Adrenal gland (tissue), 12 donors: Measurements from ENCODE around the gene DAB2. TPM values are rescaled to one million over a fixed set of nuclear protein-coding genes. Genes with fewer than 3 reads are reported as not detected.
A peak's percentile ranks its signal among the peaks of the same experiment; 100 is the strongest.

Experiments used
- DNase-seq, 7 donors: peaks; one replicate each; pipeline ENCODE4 v3.0.0-alpha.2; 2019 to 2020
- H3K27ac ChIP-seq, 5 donors: fragments of 200-600 bp; sonication (generic) in 4 of 5; 1 replicate in 3 of 5; 2 replicates in 2 of 5; pipeline versions ENCODE4 v1.5.1 to v1.8.0; 2016 to 2020; ENCODE audit warnings: mild to moderate bottlenecking in 1 of 5
- H3K27me3 ChIP-seq: fragments of 200-600 bp; 2 replicates; pipeline ENCODE4 v1.8.0; 2021
- H3K36me3 ChIP-seq, 2 donors: fragments of 200-600 bp; replicated peaks in 1 of 2; 1 replicate in 1 of 2; 2 replicates in 1 of 2; pipeline versions ENCODE4 v1.5.1 to v1.8.0; 2018 to 2022
- H3K4me1 ChIP-seq, 2 donors: fragments of 200-600 bp; replicated peaks in 1 of 2; 1 replicate in 1 of 2; 2 replicates in 1 of 2; pipeline versions ENCODE4 v1.5.1 to v1.8.0; 2018 to 2021
- H3K4me3 ChIP-seq, 4 donors: fragments of 200-600 bp; sonication (generic) in 3 of 4; one replicate each; pipeline ENCODE4 v1.5.1; 2016 to 2018
- H3K9me3 ChIP-seq, 3 donors: fragments of 200-600 bp; sonication (generic) in 1 of 3; replicated peaks in 1 of 3; 1 replicate in 2 of 3; 2 replicates in 1 of 3; pipeline versions ENCODE4 v1.5.1 to v1.8.0; 2016 to 2021
- CTCF ChIP-seq, 6 experiments: fragments of 450-650 bp in 4 of 6; fragments of 200-600 bp in 2 of 6; sonication (generic) in 1 of 6; IDR thresholded peaks; 1 replicate in 5 of 6; 2 replicates in 1 of 6; pipeline versions ENCODE4 v1.5.1 to v1.8.0; 2016 to 2021; ENCODE audit warnings: antibody characterized with exemption in 6 of 6, mild to moderate bottlenecking in 2 of 6, moderate library complexity in 1 of 6
- POLR2A ChIP-seq, 2 donors: fragments of 450-650 bp; IDR thresholded peaks; one replicate each; pipeline ENCODE4 v1.6.1; 2017; ENCODE audit warnings: antibody characterized with exemption in 2 of 2, mild to moderate bottlenecking in 2 of 2, moderate library complexity in 1 of 2
- WGBS, 4 donors: extraction: QIAGEN DNeasy Blood & Tissue Kit in 2 of 4; methylation state at CpG; one replicate each; pipeline versions ENCODE4 v1.1.5 to v1.1.7; 2013 to 2017; 5-methylcytosine and 5-hydroxymethylcytosine counted together
- intact Hi-C, 2 donors: fragments of 100-400 bp; cut with DNase I; formaldehyde crosslinking; loops; one replicate each; pipeline versions ENCODE4 v1.14.1 to v1.15.0; 2022 to 2023
- polyA plus RNA-seq, 3 donors: library from polyadenylated mRNA; stranded (reverse); fragments of 200-250 nt in 2 of 3; fragments of 350-450 nt in 1 of 3; fragmentation: Illumina TruSeq in 1 of 3; extraction: RNeasy Lipid Tissue Mini Kit (QIAGEN cat#74804) in 1 of 3; gene quantifications; one replicate each; pipeline ENCODE4 v1.2.3, GENCODE V29; 2013 to 2014
- total RNA-seq, 9 donors: library from RNA; depleted of rRNA in 4 of 9; stranded (reverse); fragments of >200 nt in 4 of 9; fragments of 120-200 nt in 1 of 9; fragmentation: NEBNext Ultra II Directional in 1 of 9; extraction: Animal tissue kit (Norgen Biotek cat#: 25700) in 1 of 9; gene quantifications; one replicate each; pipeline versions ENCODE4 v1.1.0 to v1.2.4, GENCODE V29; 2013 to 2023
- donor health status: healthy with polysubstance abuse.
- donor health status: Bipolar disorder and iron deficiency.
- donor health status: DM: yes; HTN: yes; CAD: no.
- donor health status: DM: no; HTN: no; CAD: no.
- donor health status: DM: no; HTN: no; CAD: no.
- donor health status: DM: yes; HTN: yes; CAD: no.

Gene DAB2
- total and polyA plus RNA-seq, 12 donors: 96.1 to 418 (median 190) TPM

- Histone ChIP-seq H3K27me3 (no peaks in the 10 kb centered on the region), H3K9me3 (no peaks in the 10 kb centered on the region), H3K36me3 (no peaks in the 10 kb centered on the region), H3K4me1 (peaks cover 4 to 14% of the 10 kb centered on the region in 2 donors), H3K4me3 (no peak overlapping the region), H3K27ac (peak overlapping the region in 1 of 5 donors; percentile 13)
- intact Hi-C loops: no loop called here
- WGBS, 4 donors: 76 to 95% (median 90%) methylated on average over 2 of the region's 2 CpGs
- TF ChIP-seq CTCF (IDR thresholded peaks at IDR 0.05) (no peak), POLR2A (IDR thresholded peaks at IDR 0.05) (no peak)
- DNase-seq: no peak
Measured at GRCh38 chr5:39470811-39471210, 46.0 kb upstream of the DAB2 start.

- no peaks in the 10 kb centered on the region for H3K36me3 ChIP-seq
- WGBS, 4 donors: 73 to 83% (median 78%) methylated on average over 6 of the region's 6 CpGs
- TF ChIP-seq CTCF (IDR thresholded peaks at IDR 0.05): no peak
- no peak for TF ChIP-seq POLR2A (IDR thresholded peaks at IDR 0.05)
- H3K27ac ChIP-seq: peak overlapping the region in 1 of 5 donors; percentile 13
- H3K9me3 ChIP-seq: no peaks in the 10 kb centered on the region
- intact Hi-C loops: no loop called here
- no peak overlapping the region for H3K4me3 ChIP-seq
- H3K4me1 ChIP-seq: peaks cover 4 to 15% of the 10 kb centered on the region in 2 donors
- no peaks in the 10 kb centered on the region for H3K27me3 ChIP-seq
- DNase-seq: peak in 2 of 7 donors; percentile 21 to 34
Measured at GRCh38 chr5:39469777-39470415, 45.1 kb upstream of the DAB2 start.

- H3K36me3 ChIP-seq: no peaks in the 10 kb centered on the region
- intact Hi-C loops: no loop called here
- no peaks in the 10 kb centered on the region for H3K27me3 ChIP-seq
- DNase-seq: no peak
- H3K9me3 ChIP-seq: no peaks in the 10 kb centered on the region
- no peak for TF ChIP-seq POLR2A (IDR thresholded peaks at IDR 0.05)
- TF ChIP-seq CTCF (IDR thresholded peaks at IDR 0.05): no peak
- peaks cover 4 to 15% of the 10 kb centered on the region in 2 donors for H3K4me1 ChIP-seq
- peak overlapping the region in 1 of 5 donors; percentile 24 for H3K27ac ChIP-seq
- WGBS, 4 donors: 78 to 86% (median 81%) methylated on average over 1 of the region's 1 CpG
- no peak overlapping the region for H3K4me3 ChIP-seq
Measured at GRCh38 chr5:39469176-39469575, 44.4 kb upstream of the DAB2 start.

GRCh38 chr5:39466846-39467245, 42.1 kb upstream of the DAB2 start:
- DNase-seq: no peak
- H3K27ac ChIP-seq: peak overlapping the region in 1 of 5 donors; percentile 64
- 83 to 90% (median 88%) methylated on average over 1 of the region's 1 CpG for WGBS, 4 donors
- intact Hi-C loops: no loop called here
- H3K4me3 ChIP-seq: no peak overlapping the region
- no peaks in the 10 kb centered on the region for H3K9me3 ChIP-seq
- no peaks in the 10 kb centered on the region for H3K27me3 ChIP-seq
- H3K36me3 ChIP-seq: no peaks in the 10 kb centered on the region
- H3K4me1 ChIP-seq: peaks cover 4 to 15% of the 10 kb centered on the region in 2 donors
- TF ChIP-seq CTCF (IDR thresholded peaks at IDR 0.05) (no peak), POLR2A (IDR thresholded peaks at IDR 0.05) (no peak)
